NK-92 (cell line): Measurements from ENCODE around the gene EEFSEC.

ENCODE experiments used
- DNase-seq: peaks from one replicate; lab custom pipeline; 2025; ENCODE audit not compliant: unreplicated experiment; lab: John Stamatoyannopoulos, UW

The EEFSEC gene

DNA sequence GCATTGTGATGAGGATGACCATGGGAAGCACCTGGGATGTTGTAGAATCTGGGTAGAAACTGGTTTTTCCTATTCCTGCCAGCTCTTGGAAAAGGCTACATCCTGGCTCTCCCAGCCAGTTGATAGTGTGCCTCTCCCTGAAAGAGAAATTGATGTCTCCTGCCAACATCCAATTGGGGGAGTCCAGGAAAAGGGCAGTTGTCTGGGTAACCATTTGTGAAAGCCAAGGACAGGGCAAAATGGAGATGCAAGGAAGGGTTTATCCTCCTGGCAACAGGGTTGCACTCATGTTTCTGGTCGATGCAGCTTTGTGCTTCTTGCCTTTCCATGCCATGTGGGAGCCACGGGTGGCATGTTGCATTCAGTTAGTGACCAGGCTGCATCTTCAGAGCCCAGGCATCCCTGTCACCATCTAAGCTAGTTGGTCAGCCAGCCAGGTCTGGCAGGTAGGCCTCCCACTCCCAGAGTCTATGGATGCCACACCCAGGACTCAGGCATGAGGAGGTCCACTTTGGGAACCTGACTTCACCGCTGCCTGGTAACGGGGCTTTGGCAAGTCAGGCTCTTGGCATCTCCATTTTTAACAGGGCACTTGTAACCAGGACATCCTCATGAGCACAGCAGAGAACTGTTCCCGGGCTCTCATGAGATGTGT, 159.9 kb downstream of the EEFSEC start:
- DNase-seq = no peak

DNA sequence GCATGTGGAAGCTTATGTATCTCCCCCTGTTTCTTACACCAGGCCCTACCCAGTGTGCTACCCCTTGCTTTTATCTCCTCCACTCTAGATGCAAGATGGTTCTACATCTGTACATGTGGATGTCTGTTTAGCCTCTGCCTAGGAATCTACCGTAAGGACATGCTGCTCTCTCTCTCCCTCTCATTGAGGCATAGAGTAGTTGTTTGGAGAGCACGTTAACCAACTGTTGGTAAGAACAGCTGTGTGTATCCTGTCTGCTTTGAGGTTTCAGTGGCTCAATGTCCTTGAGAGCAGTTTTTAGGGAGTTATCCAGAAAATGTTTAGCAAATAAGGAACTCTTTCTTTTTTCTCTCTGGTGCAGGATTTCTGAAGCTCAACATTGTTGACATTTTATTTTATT, 160.7 kb downstream of the EEFSEC start:
- DNase-seq = no peak

DNA sequence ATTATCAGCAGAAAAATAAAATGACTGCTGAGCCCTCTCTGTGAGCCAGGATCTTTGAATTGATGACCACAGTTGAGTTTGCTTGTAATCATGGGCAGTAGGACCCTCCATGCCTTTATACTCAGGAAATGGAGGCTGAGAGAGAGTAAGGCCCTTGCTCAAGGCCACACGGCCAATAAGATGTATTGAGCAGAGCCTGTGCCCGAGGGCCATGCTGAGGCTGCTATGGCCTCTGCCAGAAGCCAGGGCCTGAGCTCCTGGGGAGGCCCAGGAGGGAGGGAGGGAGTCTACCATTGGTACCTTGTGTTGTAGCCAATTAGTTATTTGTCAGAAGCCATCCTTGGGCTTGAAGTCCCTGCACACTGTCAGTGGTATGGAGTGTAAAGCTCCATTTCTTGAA, 162.0 kb downstream of the EEFSEC start:
- no peak for DNase-seq

DNA sequence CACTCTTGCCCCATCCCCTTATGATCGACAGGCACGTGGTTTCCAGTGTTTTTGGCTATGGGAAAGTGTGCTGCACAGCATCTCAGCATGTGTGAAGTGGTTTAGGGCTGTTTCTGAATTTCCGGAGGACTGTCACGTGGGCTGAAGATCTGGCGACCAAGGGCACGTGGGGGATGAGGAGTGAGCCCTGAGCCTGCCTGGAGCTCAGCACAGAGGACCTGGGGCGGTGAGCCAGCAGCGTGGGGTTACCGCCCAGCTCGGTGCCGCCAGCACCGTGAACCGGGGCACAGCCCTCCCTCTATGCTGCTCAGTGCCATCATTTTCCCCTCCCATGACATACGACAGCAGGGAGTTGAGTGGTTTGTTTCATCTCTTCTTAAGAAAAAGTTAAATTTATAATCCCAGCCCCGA, 163.2 kb downstream of the EEFSEC start:
- DNase-seq = no peak

DNA sequence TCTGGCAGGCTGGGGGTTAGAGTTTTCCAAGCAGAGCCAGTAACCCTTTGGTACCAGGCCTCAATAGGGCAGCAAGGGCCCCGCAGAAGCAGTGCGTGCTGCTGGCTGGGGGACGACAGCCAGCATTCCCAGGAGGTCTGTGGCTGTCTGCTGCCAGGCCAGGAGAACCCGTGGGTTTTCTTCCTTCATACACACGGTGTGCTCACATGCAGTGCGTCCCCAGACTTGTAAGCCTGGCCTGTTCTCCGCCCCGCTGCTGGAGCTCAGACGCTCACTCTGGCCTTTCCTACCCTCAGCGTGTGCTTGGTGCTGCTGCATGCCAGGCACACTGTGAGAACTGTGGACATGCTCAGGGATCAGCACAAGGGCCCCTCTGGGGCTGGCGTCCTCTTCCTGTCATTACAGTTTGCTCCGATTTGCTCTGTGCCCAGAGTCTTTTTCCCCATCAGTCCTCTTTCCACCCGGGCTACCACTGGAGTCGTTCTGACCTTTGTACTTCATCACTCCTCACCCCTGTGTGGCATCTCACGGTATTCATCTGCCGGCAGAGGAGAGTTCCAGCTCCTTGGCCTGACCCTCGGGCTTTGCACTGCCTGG, 163.9 kb downstream of the EEFSEC start:
- DNase-seq = no peak

- DNase-seq = no peak
These were observed 164.5 kb downstream of the EEFSEC start for GRCh38 chr3:128317698-128318231.

- DNase-seq = no peak
These were observed 165.1 kb downstream of the EEFSEC start for GRCh38 chr3:128318275-128318941.

- DNase-seq = no peak
These were observed 165.8 kb downstream of the EEFSEC start for GRCh38 chr3:128319107-128319506.

GRCh38 chr3:128319741-128320141, 166.5 kb downstream of the EEFSEC start:
- DNase-seq = no peak

GRCh38 chr3:128320551-128321340, 167.5 kb downstream of the EEFSEC start:
- DNase-seq = no peak

- no peak for DNase-seq
These were observed 168.1 kb downstream of the EEFSEC start for GRCh38 chr3:128321418-128321817.

DNA sequence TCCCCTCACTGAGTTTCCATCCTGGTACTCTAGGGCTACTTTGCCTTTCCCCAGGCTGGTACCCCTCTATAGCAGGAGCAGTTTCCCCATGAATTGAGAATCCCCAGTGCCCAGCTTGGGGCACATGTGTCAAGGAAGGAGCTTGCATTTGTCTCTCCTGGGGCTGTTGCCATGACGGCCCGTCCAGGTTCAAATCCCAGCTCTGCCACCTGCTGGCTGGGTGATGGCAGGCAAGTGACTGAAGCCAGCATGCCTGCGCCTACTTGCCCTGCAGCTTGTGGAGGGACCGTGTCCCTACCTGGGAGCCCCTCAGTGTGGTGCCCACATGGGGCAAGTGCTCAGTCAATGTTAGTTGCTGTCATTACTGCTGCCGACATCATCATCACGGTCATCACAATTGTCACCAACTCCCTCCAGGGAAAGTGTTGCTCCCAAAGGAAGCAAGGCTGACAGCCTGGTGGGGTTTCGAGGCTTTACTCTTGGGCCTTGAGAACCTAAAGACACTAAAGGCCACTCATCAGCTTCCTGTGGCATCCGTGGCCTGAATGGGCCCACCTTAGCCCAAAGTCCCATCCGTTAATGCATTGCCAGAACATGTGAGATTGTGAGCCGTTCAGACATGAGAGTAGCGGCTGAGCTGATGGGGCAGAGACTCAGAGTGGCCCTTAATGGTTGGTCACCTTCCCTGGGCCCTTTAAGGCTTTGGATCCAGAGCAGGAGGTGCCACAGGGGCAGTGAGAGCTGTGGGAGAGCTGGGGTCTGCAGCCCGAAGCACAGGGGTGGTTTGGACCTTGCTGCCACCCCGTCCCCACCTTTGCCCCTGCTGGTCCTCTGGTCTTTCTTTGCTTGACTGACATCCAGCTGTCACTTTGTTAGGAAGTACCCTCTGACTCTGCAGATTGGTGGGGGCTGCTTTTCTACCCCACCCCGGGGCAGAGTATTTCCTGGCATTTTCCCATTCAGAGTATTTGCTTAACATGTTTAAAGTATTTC, 169.0 kb downstream of the EEFSEC start:
- DNase-seq = no peak

DNA sequence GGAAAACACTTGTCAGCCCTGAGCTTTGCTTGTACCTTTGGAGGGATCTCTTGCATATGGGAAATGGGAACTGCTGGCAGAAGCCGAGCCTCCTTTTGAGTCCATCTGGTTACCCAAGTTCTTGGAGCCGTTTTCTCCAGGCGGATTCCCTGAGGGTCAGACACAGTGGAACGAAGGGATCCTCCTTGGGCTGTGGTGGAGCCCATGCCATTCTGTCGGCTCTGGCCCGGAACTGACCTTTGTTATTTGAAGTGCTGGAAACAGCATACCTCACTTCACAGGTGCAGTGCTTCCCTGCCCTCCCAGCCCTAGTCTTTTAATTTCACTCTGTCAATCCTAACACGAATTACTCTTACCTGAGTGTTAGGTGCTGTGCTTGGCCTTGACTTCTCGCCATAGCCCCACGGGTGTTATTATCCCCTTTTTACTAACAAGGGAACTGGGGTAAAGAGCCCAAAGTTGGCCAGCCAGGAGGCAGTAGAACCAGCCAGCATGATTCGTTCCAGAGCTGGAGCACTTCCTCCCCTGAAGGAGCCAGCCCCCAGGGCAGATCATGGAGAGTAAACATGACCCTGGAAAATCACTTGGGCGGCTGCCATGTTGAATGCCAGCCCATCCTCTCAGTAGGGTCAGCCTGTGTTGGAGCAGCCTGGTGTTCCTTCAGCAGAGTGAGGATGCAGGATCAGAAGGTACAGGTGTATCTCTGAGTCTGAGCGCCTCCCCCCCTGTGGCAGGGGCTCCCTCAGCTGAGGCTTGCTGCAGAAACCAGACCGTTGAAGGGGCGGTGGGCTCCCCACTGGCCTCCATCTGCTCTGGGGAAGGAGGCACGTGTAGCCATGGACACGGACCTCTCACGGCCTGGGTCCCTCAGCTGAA, 170.2 kb downstream of the EEFSEC start:
- DNase-seq = no peak

DNA sequence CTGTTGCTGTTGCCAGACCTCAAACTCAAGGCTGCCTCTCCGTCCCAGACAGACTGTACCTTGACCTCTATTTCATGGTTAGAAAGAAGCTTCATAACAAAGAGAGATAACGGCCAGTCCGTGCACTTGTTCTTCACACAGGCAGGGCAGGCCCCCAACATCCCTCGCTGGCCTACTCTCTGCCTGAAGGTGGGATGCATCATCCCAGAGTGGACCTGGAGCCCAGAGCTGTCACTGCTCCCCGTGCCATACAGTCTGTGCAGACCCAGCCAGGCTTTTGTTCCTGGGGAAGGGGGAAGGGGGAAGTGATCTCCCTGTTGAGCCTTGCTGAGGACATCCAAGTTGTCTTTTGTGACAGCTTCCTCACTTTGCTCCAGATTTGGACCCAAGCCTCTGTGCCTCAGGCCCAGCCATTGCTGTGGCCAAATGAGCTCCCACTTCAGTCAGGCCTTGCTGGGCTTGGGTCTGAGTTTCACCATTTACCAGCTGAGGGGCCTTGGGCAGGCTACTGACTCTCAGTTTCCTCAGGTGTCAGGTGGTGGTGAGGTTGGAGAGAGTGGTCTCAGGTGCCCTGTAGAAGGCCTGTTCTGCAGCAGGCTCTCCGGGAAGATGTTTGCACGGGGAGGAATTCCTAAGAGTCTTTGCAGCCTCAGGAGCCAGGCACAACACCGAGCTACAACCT, 171.8 kb downstream of the EEFSEC start:
- DNase-seq = no peak

- no peak for DNase-seq
These were observed 173.0 kb downstream of the EEFSEC start for GRCh38 chr3:128326051-128326823.

DNA sequence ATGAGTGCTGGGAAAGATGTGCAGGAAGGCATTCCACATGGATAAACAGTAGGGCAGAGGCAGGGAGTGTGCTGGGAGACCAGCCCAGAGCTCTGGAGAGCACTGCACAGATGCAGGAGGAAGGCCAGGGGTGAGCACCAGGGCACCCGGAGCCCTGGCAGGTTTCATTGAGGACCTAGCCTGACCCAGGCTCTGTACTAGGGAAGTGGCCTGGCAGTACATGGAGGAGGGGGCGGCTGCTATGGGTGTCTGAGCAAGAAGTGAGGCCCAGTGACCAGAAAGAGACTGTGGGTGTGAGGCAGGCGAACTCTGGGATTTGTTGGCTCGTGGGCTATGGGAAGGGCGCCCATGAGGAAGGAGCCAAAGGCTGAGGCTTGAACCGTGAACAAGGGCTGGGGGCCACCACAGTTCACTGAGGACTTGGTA, 174.3 kb downstream of the EEFSEC start:
- DNase-seq = no peak

GRCh38 chr3:128328546-128329458, 175.5 kb downstream of the EEFSEC start:
- DNase-seq = no peak
